GM18520 (cell line): Measurements from ENCODE around the gene MRAS.
"Not testable (repeated sequence)": the region's sequence is repeated elsewhere in the genome, so short reads cannot be mapped to it uniquely, and the experiment has no call there.

Experiments
- ATAC-seq: cut with Tn5 transposase; IDR thresholded peaks from one replicate; pipeline ENCODE4 v1.9.1; 2021; ENCODE audit not compliant: unreplicated experiment

The MRAS gene

GRCh38 chr3:138442433-138442832, 94.1 kb downstream of the MRAS start:
- no peak for ATAC-seq

- ATAC-seq, result no peak
Measured at GRCh38 chr3:138443091-138443490, 94.7 kb downstream of the MRAS start.

- ATAC-seq, result no peak
Measured at GRCh38 chr3:138443521-138444503, 95.4 kb downstream of the MRAS start.

- no peak for ATAC-seq
Measured at GRCh38 chr3:138445236-138445635, 96.9 kb downstream of the MRAS start.

GRCh38 chr3:138445654-138446053, 97.3 kb downstream of the MRAS start:
- ATAC-seq, result no peak

GRCh38 chr3:138448631-138449030, 100.3 kb downstream of the MRAS start:
- ATAC-seq, result no peak

- no peak for ATAC-seq
Measured at GRCh38 chr3:138449490-138449889, 101.1 kb downstream of the MRAS start.

- ATAC-seq, result no peak
Measured at GRCh38 chr3:138450181-138450580, 101.8 kb downstream of the MRAS start.

- ATAC-seq, result no peak
Measured at GRCh38 chr3:138450704-138451424, 102.5 kb downstream of the MRAS start.

- no peak for ATAC-seq
Measured at GRCh38 chr3:138451595-138452162, 103.3 kb downstream of the MRAS start.

- ATAC-seq, result no peak
Measured at GRCh38 chr3:138452436-138452835, 104.1 kb downstream of the MRAS start.

- ATAC-seq, result not testable (repeated sequence)
Measured at GRCh38 chr3:138453940-138454339, 105.6 kb downstream of the MRAS start.
